ENCODE results near the gene GLOD5.

The GLOD5 gene

DNA sequence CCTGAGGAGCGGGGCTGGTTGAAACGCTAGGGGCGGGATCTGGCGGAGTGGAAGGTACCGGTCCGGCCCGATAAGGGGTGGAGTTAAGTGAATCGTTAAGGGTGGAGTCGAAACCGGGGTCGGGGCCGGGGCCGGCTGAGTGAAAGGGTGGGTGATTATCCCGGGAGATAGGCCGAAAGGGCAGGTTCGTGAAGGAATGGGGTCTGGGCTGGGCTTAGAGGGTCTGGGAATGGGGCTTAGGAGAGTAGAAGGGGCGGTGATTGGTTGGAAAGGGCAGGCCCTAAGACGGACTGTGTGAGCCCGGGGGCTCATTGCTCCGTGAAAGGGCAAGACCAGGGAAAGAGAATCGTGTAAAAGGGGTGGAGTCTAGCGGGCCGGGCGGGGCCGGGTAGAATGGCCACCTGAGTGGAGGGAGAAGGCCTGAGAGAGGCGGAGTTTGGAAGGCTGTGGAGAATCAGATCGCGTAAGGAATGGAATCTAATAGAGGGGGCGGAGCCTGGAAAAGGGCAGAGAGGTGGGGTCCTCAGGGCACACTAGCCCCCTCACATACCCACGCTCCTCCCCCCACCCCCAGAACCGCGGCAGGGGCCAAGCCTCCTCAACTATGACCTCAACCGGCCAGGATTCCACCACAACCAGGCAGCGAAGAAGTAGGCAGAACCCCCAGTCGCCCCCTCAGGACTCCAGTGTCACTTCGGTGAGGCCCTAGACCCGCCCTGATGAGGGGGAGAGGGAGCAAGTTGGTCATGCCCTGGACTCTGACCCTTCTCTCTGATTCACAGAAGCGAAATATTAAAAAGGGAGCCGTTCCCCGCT is 40.8 kb downstream of the GLOD5 start (continued):
- TF ChIP-seq, protein P1, sequence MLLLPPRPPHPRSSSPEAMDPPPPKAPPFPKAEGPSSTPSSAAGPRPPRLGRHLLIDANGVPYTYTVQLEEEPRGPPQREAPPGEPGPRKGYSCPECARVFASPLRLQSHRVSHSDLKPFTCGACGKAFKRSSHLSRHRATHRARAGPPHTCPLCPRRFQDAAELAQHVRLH (tag by site-specific recombination; IDR thresholded peaks at IDR 0.05), result peak; percentile 40; the same call in 1 of the 2 replicates
- TF ChIP-seq ZNF23 (tag by site-specific recombination; IDR thresholded peaks at IDR 0.05; ENCODE audit: borderline replicate concordance) (no peak), ZNF664 (tag by site-specific recombination; IDR thresholded peaks at IDR 0.05) (no peak), ZNF600 (tag by site-specific recombination; IDR thresholded peaks at IDR 0.05) (peak; percentile 90), HOXA7 (CRISPR knock-in tag; IDR thresholded peaks at IDR 0.05; ENCODE audit: borderline replicate concordance) (no peak), ZFP41 (tag by site-specific recombination; IDR thresholded peaks at IDR 0.05; ENCODE audit: borderline replicate concordance) (no peak), ZNF19 (tag by site-specific recombination; IDR thresholded peaks at IDR 0.05; ENCODE audit: low read depth) (no peak), SALL2 (tag by site-specific recombination; IDR thresholded peaks at IDR 0.05; ENCODE audit: borderline replicate concordance) (no peak), ZNF654 (tag by site-specific recombination; IDR thresholded peaks at IDR 0.05; ENCODE audit: low read depth) (no peak), ZNF558 (tag by site-specific recombination; IDR thresholded peaks at IDR 0.05) (no peak), ZFP37 (tag by site-specific recombination; IDR thresholded peaks at IDR 0.05) (no peak), BCL11A (tag by site-specific recombination; IDR thresholded peaks at IDR 0.05; ENCODE audit: low read depth) (no peak), SP3 (tag by site-specific recombination; IDR thresholded peaks at IDR 0.05) (peak; percentile 90), ZFHX2 (tag by site-specific recombination; conservative IDR thresholded peaks at IDR 0.05) (peak; percentile 80), ZNF624 (tag by site-specific recombination; IDR thresholded peaks at IDR 0.05) (no peak), ZNF423 (tag by site-specific recombination; IDR thresholded peaks at IDR 0.05) (no peak), ZNF366 (tag by site-specific recombination; conservative IDR thresholded peaks at IDR 0.05) (0 out of 2 replicates have a peak, but pooled peaks have one; percentile 22), ZNF391 (tag by site-specific recombination; IDR thresholded peaks at IDR 0.05; ENCODE audit: borderline replicate concordance, low read depth) (no peak; the same call in 1 of the 2 replicates), ZNF629 (tag by site-specific recombination; IDR thresholded peaks at IDR 0.05) (peak; percentile 44; the same call in 1 of the 2 replicates), IKZF3 (tag by site-specific recombination; IDR thresholded peaks at IDR 0.05) (no peak), GLIS2 (tag by site-specific recombination; IDR thresholded peaks at IDR 0.05) (peak; percentile 38; the same call in 1 of the 2 replicates), KLF1 (tag by site-specific recombination; IDR thresholded peaks at IDR 0.05) (peak; percentile 76), ZNF514 (tag by site-specific recombination; IDR thresholded peaks at IDR 0.05) (no peak), ZEB2 (tag by site-specific recombination; IDR thresholded peaks at IDR 0.05) (peak; percentile 69), FEZF1 (tag by site-specific recombination; IDR thresholded peaks at IDR 0.05) (no peak), ZNF791 (tag by site-specific recombination; IDR thresholded peaks at IDR 0.05) (no peak), ZNF335 (tag by site-specific recombination; conservative IDR thresholded peaks at IDR 0.05) (peak; percentile 89), ZNF560 (tag by site-specific recombination; IDR thresholded peaks at IDR 0.05; ENCODE audit: borderline replicate concordance) (no peak), ZNF169 (tag by site-specific recombination; IDR thresholded peaks at IDR 0.05) (no peak), ZNF184 (tag by site-specific recombination; IDR thresholded peaks at IDR 0.05) (no peak)
- TF ChIP-seq, protein P2, sequence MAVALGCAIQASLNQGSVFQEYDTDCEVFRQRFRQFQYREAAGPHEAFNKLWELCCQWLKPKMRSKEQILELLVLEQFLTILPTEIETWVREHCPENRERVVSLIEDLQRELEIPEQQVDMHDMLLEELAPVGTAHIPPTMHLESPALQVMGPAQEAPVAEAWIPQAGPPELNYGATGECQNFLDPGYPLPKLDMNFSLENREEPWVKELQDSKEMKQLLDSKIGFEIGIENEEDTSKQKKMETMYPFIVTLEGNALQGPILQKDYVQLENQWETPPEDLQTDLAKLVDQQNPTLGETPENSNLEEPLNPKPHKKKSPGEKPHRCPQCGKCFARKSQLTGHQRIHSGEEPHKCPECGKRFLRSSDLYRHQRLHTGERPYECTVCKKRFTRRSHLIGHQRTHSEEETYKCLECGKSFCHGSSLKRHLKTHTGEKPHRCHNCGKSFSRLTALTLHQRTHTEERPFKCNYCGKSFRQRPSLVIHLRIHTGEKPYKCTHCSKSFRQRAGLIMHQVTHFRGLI (tag by site-specific recombination; IDR thresholded peaks at IDR 0.05), result no peak
- TF ChIP-seq, protein P3, sequence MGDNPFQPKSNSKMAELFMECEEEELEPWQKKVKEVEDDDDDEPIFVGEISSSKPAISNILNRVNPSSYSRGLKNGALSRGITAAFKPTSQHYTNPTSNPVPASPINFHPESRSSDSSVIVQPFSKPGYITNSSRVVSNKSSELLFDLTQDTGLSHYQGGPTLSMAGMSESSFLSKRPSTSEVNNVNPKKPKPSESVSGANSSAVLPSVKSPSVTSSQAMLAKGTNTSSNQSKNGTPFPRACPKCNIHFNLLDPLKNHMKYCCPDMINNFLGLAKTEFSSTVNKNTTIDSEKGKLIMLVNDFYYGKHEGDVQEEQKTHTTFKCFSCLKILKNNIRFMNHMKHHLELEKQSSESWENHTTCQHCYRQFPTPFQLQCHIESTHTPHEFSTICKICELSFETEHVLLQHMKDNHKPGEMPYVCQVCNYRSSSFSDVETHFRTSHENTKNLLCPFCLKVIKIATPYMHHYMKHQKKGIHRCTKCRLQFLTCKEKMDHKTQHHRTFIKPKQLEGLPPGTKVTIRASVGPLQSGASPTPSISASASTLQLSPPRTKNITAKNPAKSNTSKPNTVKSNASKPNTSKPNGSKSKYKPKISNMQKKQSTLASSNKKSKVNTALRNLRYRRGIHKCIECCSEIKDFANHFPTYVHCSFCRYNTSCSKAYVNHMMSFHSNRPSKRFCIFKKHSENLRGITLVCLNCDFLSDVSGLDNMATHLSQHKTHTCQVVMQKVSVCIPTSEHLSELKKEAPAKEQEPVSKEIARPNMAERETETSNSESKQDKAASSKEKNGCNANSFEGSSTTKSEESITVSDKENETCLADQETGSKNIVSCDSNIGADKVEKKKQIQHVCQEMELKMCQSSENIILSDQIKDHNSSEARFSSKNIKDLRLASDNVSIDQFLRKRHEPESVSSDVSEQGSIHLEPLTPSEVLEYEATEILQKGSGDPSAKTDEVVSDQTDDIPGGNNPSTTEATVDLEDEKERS (tag by site-specific recombination; IDR thresholded peaks at IDR 0.05), result no peak
- TF ChIP-seq, protein P4, sequence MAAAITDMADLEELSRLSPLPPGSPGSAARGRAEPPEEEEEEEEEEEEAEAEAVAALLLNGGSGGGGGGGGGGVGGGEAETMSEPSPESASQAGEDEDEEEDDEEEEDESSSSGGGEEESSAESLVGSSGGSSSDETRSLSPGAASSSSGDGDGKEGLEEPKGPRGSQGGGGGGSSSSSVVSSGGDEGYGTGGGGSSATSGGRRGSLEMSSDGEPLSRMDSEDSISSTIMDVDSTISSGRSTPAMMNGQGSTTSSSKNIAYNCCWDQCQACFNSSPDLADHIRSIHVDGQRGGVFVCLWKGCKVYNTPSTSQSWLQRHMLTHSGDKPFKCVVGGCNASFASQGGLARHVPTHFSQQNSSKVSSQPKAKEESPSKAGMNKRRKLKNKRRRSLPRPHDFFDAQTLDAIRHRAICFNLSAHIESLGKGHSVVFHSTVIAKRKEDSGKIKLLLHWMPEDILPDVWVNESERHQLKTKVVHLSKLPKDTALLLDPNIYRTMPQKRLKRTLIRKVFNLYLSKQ (tag by site-specific recombination; IDR thresholded peaks at IDR 0.05; ENCODE audit: borderline replicate concordance), result no peak
- TF ChIP-seq, protein P5, sequence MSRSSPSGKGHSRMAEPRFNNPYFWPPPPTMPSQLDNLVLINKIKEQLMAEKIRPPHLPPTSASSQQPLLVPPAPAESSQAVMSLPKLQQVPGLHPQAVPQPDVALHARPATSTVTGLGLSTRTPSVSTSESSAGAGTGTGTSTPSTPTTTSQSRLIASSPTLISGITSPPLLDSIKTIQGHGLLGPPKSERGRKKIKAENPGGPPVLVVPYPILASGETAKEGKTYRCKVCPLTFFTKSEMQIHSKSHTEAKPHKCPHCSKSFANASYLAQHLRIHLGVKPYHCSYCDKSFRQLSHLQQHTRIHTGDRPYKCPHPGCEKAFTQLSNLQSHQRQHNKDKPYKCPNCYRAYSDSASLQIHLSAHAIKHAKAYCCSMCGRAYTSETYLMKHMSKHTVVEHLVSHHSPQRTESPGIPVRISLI (tag by site-specific recombination; IDR thresholded peaks at IDR 0.05), result no peak

Measured in HEK293 (cell line).